GM19324 (cell line): ENCODE measurements around the gene LURAP1L.
"Not testable (repeated sequence)": the region's sequence is repeated elsewhere in the genome, so short reads cannot be mapped to it uniquely, and the experiment has no call there.

ENCODE experiments used
- ATAC-seq: cut with Tn5 transposase; IDR thresholded peaks from one replicate; pipeline ENCODE4 v1.9.1; 2021; ENCODE audit warnings: mild to moderate bottlenecking, moderate library complexity; ENCODE audit not compliant: unreplicated experiment, low FRiP score

Gene LURAP1L

DNA sequence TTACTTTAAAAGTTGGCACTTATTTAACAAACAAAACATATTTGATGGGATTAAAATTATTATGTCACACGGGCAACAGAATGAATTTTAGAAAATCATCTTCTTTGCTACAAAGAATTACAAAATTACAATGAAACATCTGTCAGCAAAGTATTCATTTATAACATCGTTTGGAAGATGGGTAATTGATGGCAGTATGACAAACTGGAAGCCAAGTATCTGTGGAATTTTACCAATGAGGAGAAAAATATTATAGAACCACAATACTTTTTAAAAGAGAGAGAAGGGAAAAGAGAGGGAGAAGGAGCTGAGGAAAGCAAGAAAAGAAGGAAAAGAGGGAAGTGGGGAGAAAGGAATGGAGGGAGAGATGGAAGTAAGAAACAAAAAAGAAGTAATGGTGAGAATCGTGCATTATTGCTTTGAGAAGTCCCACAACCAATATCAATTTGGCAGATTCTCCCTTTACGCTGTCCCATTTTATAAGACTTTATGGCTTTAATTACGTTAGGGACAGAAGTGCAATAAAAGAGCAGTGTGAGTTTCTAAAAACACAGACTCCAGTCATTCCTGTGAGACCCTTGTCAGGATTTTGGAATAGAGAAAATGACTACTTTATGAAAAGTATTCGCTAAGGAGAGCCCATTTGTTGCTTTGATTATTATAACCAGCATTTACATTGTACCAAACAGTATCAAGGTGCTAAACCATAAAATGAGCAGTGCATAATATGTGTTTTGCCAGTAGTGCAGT lies 76.7 kb downstream of the LURAP1L start:
- ATAC-seq: no peak

DNA sequence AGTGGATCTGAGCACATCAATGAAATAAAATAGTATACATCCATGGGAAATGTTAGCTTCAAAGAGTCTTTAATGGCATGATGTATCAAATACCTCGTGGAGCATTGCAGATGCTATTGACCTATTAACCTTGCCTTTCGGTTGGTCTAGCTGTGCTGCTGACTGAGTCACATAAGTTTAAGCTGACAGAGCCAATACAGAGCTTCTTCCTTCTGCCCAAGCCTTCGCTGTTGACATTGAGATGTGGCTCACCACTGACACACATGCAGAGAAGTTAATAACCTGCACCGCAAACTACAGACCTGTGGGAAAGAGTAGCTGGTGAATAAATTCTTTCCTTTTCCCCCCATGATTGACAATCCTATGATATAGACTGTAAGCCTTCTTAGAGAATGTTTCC lies 78.2 kb downstream of the LURAP1L start:
- no peak for ATAC-seq

- no peak for ATAC-seq
Observed at GRCh38 chr9:12854221-12854620, 79.4 kb downstream of the LURAP1L start.

DNA sequence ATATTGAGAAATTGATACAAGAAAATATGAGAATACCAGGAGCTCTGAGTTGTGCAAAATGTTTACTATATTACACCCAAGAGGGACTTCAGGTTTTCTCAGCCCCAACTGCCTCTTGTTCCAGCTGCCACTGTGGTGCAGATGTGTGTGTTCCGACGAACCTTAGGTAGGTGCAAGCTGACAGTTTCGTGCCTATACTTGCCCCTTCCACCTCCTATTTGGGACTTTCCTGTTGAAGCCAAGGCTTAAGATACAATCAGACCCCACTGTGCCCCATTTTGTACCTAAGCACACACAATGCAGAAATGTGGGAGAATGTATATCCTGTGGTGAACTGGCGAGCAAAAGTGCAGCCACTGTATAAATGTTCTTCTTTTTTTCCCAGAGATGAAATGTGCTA lies 80.2 kb downstream of the LURAP1L start:
- ATAC-seq: no peak

GRCh38 chr9:12856603-12857002 lies 81.8 kb downstream of the LURAP1L start:
- ATAC-seq: no peak

DNA sequence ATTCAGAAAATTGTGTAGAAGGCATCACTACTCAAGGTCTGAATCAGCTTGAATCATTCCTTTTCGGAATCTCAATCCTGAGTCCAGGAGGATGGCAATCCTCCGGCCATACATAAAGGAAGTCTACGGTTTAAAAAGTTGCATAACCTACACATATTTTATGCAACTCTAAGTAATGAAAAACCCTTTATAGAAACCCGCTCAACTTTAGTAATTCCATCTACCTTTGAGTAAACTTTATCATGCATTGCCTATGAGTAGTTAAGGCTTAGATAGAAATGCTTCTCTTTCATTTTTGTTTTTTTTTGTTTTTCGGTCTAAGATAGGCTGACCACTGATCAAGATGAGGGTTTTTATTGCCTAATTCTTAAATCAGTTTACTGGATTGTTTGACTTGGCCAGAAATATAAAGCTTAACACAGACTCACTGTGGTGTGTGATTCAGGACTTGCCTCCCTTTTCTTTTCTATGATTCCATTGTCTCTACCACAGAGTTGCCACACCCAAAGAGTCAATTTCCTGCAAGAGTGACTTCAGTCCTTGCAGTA lies 85.0 kb downstream of the LURAP1L start:
- no peak for ATAC-seq

DNA sequence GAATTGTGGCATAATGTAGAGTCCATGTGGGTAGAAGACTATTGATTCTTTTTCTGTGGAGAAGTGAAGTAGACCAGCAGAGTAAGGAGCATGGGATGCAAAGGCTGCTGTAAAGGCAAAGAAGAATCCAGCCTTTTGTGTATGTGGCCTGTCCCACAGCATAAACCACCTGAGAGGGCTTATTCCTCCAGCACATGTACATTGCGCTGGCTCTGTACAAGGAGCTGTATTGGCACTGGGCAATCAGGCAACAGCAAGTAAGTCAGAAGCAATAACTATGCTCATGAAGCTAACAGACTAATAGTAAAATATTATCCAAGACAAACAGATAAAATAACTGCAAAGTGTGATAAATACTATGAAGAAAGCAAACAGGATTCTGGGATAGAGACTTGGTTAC lies 86.2 kb downstream of the LURAP1L start:
- no peak for ATAC-seq

DNA sequence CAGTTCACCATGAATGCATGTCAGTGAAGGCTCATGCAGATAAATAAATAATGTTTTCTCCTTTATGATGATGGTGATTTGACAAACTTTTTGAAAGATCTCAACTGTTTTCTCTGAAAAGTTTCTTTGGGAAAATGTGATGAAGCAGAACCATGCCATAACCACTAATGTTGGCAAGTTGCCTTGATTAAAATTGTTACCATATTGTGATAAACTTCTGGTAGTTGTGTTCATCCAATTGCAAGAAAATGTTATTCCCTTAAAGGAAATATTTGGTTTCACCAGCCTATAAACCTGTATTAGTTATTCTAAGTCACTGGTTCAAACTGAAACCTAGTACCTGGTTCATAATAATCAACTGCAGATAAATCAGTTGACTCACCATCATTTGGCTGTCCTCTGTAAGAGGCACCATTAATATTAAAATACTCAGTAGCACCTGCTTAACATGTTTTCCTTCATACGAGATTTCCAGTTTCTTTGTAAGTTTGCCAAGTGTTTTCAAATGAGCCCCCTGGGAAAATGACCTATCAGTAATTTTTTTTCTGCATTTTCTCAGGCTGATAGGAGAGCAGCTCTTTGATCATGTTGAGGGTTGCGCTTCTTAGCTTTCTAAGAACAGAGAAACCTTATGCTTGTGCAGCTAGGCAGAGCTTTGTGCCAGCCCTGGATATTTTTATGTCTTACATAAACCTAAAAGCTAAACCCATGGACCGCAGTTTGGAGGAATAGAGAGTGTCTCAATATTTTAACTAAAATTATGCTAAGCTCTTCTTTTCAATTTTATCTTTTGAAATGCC lies 88.0 kb downstream of the LURAP1L start:
- ATAC-seq: no peak

DNA sequence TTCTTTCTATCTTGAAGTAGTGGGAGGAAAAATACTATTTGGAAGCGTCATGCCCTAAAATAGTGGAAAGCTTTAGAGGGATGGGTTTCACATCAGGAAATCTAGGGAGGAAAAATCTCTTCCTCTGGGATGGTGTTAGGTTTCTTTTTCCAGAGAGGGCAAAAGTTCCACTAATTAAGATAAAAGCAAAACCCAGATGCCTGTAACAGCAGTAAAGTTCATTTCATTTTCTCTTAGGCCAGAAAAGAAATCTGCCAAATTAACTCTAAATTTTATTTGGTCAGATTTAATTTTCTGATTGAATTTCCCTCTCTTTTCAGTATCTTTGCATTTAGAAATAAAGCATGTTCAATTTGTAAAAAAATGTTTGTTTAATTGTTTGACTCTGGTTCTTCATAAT lies 88.8 kb downstream of the LURAP1L start:
- no peak for ATAC-seq

GRCh38 chr9:12865380-12865779 lies 90.6 kb downstream of the LURAP1L start:
- ATAC-seq: not testable (repeated sequence)
